Right forelimb (tissue), 1 donor: ENCODE measurements around the gene PARD3B.
A peak's percentile ranks its signal among the peaks of the same experiment; 100 is the strongest.

Experiments
- DNase-seq: peaks from one replicate; pipeline ENCODE4 v3.0.0-alpha.2; 2018

The PARD3B gene

GRCh38 chr2:204544961-204545860, at the start of gene PARD3B:
TSS of gene PARD3B (plus strand) at chr2:204545475. CDS start at chr2:204546000, 525 bp downstream.
- DNase-seq = peak; percentile 85

- no peak for DNase-seq
Measured at GRCh38 chr2:204496779-204497178, 48.5 kb upstream of the PARD3B start.

- no peak for DNase-seq
Measured at GRCh38 chr2:204497855-204498254, 47.4 kb upstream of the PARD3B start.

- no peak for DNase-seq
Measured at GRCh38 chr2:204498291-204498690, 47.0 kb upstream of the PARD3B start.

GRCh38 chr2:204503869-204504268, 41.4 kb upstream of the PARD3B start:
- DNase-seq = no peak

- DNase-seq = no peak
Measured at GRCh38 chr2:204504594-204504993, 40.7 kb upstream of the PARD3B start.

GRCh38 chr2:204505488-204505887, 39.8 kb upstream of the PARD3B start:
- no peak for DNase-seq

GRCh38 chr2:204505946-204506345, 39.3 kb upstream of the PARD3B start:
- DNase-seq = no peak

GRCh38 chr2:204507636-204508035, 37.6 kb upstream of the PARD3B start:
- no peak for DNase-seq

- DNase-seq = no peak
Measured at GRCh38 chr2:204510709-204511420, 34.4 kb upstream of the PARD3B start.

- no peak for DNase-seq
Measured at GRCh38 chr2:204514439-204514838, 30.8 kb upstream of the PARD3B start.

GRCh38 chr2:204515416-204515815, 29.9 kb upstream of the PARD3B start:
- no peak for DNase-seq

GRCh38 chr2:204517154-204517553, 28.1 kb upstream of the PARD3B start:
- no peak for DNase-seq

GRCh38 chr2:204529795-204530463, 15.3 kb upstream of the PARD3B start:
- no peak for DNase-seq

- no peak for DNase-seq
Measured at GRCh38 chr2:204530464-204530805, 14.8 kb upstream of the PARD3B start.

GRCh38 chr2:204533629-204534370, 11.5 kb upstream of the PARD3B start:
- DNase-seq = no peak

GRCh38 chr2:204535356-204535755, 9.9 kb upstream of the PARD3B start:
- DNase-seq = no peak

- no peak for DNase-seq
Measured at GRCh38 chr2:204535764-204536163, 9.5 kb upstream of the PARD3B start.

- DNase-seq = no peak
Measured at GRCh38 chr2:204538182-204539018, 6.9 kb upstream of the PARD3B start.

GRCh38 chr2:204539019-204539385, 6.3 kb upstream of the PARD3B start:
- DNase-seq = no peak

GRCh38 chr2:204541637-204542036, 3.6 kb upstream of the PARD3B start:
- no peak for DNase-seq
